ENCODE data around the gene TWIST2. TPM values are rescaled to one million over a fixed set of nuclear protein-coding genes. Genes with fewer than 3 reads are reported as not detected.

Gene TWIST2
- total RNA-seq, 2 donors from 2014 or later = 6.2 to 26.1 TPM

DNA sequence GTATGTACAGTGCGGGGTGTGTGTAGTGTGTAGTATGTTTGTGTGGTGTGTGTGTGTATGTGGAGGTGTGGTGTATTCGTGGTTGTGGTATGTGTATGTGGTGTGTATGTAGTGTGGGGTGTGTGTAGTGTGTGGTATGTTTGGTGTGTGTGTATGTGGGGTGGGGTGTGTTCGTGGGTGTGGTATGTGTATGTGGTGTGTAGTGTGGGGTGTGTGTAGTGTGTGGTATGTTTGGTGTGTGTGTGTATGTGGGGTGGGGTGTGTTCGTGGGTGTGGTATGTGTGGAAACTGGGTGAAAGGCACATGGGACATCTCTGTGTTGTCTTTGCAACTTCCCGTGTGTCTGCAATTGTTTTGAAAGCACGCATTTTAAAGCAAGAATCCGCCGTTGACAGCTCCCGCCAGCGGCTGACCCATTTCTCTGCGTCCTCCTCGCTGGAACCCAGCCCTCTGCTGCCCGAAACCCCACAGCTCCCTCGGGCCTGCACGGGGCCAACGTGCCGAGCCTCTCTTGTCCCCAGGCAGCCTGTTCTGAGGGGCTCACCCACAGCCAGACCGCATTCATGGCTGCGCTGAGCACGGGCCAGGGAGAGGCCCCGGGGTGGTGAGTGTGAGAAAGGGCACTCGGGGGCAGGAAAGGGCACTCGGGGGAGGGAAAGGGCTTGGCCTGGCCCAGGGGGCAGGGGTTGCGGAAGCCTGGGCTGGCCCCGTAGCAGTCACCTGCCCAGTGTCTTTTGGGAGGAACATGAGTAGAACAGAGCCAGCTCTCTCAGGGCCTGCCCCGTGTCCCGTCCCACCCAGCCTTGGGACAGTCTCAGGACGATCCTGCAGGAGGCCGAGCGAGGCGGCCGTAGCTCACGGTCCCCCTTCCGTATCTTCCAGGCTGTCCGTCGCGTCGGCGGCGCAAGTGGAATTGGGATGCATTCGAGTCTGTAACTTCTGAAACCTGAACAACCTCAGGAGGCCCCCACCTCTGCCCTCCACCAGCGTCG, 61.4 kb downstream of the TWIST2 start:
- DNase-seq (ENCODE audit: low spot score) = peak; percentile 76
- no peaks in the 10 kb centered on the region for H3K9me3 ChIP-seq
- no peaks in the 10 kb centered on the region for H3K27me3 ChIP-seq
- no peak overlapping the region for H3K27ac ChIP-seq
- H3K36me3 ChIP-seq = no peaks in the 10 kb centered on the region
- H3K4me1 ChIP-seq = peaks cover 0 to 5% of the 10 kb centered on the region in 2 donors
- no peak overlapping the region for H3K4me3 ChIP-seq
- TF ChIP-seq, protein P1, sequence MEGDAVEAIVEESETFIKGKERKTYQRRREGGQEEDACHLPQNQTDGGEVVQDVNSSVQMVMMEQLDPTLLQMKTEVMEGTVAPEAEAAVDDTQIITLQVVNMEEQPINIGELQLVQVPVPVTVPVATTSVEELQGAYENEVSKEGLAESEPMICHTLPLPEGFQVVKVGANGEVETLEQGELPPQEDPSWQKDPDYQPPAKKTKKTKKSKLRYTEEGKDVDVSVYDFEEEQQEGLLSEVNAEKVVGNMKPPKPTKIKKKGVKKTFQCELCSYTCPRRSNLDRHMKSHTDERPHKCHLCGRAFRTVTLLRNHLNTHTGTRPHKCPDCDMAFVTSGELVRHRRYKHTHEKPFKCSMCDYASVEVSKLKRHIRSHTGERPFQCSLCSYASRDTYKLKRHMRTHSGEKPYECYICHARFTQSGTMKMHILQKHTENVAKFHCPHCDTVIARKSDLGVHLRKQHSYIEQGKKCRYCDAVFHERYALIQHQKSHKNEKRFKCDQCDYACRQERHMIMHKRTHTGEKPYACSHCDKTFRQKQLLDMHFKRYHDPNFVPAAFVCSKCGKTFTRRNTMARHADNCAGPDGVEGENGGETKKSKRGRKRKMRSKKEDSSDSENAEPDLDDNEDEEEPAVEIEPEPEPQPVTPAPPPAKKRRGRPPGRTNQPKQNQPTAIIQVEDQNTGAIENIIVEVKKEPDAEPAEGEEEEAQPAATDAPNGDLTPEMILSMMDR (IDR thresholded peaks at IDR 0.05) = no peak

DNA sequence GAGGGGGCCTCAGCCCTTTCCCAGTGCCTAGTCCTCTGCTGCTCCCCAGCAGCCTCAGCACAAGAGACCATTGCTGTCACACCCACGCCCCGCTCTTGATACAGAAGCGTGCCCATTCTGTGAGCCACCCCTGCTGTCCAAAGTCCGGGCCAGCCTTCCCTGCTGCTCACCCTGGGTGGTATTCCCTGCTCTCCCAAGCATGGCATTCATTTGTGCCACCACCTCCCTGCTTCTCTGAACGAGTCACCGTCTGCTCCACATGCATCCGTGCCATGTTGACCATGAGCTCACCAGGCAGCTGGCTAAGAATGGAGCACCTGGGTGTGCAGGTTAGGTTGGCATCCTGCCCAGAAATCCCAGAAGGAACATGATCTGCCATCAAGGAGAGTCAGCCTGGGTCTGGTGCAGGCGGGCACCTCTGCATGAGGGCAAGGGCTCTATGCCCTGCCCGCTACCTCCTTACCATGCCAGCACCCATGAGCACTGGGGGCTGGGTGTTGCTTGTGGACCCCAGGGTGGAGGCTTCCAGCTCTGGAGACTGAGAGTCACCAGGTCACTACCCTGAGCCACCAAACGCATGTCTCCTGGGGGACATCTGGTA, 63.0 kb downstream of the TWIST2 start:
- no peak overlapping the region for H3K27ac ChIP-seq
- H3K9me3 ChIP-seq = no peaks in the 10 kb centered on the region
- TF ChIP-seq, protein P1 (IDR thresholded peaks at IDR 0.05) = no peak
- peaks cover 0 to 5% of the 10 kb centered on the region in 2 donors for H3K4me1 ChIP-seq
- H3K4me3 ChIP-seq = no peak overlapping the region
- no peaks in the 10 kb centered on the region for H3K36me3 ChIP-seq
- no peaks in the 10 kb centered on the region for H3K27me3 ChIP-seq
- no peak for DNase-seq (ENCODE audit: low spot score)

DNA sequence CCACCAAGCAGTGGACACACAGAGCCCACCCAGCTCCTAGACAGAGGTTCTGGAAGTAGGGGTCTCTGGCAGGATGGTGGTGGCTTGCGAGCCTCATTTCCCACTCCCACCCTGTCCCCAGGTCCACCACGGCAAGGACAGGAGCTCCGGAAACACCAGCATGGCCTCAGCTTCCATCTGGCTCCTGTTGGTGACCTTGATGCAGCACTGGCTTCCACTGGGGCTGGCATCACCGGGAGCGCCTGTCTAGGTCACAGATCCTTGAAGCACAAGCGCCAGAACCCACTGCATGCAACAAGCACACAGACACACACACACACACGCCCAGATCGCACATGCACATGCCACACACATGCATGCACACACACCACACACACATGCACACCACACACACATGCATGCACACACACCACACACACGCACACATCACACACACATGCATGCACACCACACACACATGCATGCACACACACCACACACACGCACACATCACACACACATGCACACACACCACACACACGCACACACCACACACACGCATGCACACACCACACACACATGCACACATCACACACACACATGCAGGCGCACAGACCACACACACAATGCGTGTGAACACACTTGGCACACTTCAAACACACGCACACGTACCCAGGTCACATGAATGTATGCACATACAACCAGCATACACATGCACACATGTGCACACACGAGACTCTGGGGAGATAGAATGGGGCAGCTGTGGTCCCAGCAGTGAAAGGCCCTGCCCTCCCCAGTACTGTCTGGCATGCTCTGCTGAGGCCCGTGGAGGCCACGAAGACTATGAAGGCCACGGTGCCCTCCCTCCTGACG, 63.7 kb downstream of the TWIST2 start:
- peaks cover 0 to 5% of the 10 kb centered on the region in 2 donors for H3K4me1 ChIP-seq
- no peaks in the 10 kb centered on the region for H3K36me3 ChIP-seq
- H3K4me3 ChIP-seq = no peak overlapping the region
- no peak for DNase-seq (ENCODE audit: low spot score)
- no peaks in the 10 kb centered on the region for H3K27me3 ChIP-seq
- no peaks in the 10 kb centered on the region for H3K9me3 ChIP-seq
- TF ChIP-seq, protein P1 (IDR thresholded peaks at IDR 0.05) = no peak
- H3K27ac ChIP-seq = no peak overlapping the region

DNA sequence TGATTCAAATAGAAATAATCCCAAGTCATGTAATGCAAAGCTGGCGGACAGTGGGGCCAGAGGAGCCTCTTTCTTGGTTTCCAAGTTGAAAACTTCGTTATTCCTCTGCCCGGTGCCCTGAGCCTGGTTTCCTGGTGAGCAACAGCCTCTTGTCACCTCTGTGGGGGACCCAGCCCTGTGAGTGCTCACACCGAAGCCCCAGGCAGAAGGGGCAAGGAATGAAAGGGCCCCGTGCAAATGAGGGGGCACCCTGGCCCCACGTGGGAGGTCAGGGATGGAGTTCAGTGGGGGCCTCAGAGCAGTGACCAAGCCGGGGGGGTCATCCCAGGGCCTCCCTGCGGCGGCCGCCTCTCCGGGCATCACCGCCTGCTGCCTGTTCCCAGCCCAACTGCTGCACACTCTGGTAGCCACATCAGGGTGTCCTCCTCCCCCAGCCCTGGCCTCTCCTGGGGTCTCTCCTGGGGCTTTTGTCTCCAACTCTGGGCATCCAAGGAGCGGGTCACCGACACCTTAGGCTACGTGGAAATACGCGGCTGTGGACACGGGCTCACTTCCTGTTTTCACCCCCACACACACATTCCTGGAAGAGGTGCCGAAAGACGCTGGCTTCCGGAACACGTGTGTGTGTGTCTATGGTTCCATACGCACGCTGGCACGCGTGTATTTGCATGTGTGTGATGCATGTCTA, 64.5 kb downstream of the TWIST2 start:
- peaks cover 0 to 5% of the 10 kb centered on the region in 2 donors for H3K4me1 ChIP-seq
- TF ChIP-seq, protein P1 (IDR thresholded peaks at IDR 0.05) = no peak
- H3K27me3 ChIP-seq = no peaks in the 10 kb centered on the region
- H3K27ac ChIP-seq = no peak overlapping the region
- H3K36me3 ChIP-seq = no peaks in the 10 kb centered on the region
- H3K9me3 ChIP-seq = no peaks in the 10 kb centered on the region
- H3K4me3 ChIP-seq = no peak overlapping the region
- no peak for DNase-seq (ENCODE audit: low spot score)

Measured in right atrium auricular region (tissue), 2 donors.